DOHH2 (cell line): Measurements from ENCODE around the gene FAM171A1.
"Not testable (repeated sequence)": the region's sequence is repeated elsewhere in the genome, so short reads cannot be mapped to it uniquely, and the experiment has no call there.

ENCODE experiments used
- H3F3A ChIP-seq: fragments of 200-600 bp; sonication (generic), shearing (Covaris generic); 2 replicates; pipeline ENCODE4 v1.6.0; 2016; ENCODE audit warnings: antibody characterized with exemption, mild to moderate bottlenecking; ENCODE audit not compliant: control insufficient read depth, insufficient read depth
- H3K27ac ChIP-seq: fragments of 200-600 bp; sonication (generic); 2 replicates; pipeline ENCODE4 v1.5.1; 2014; ENCODE audit warnings: low read depth, mild to moderate bottlenecking, low read length, moderate library complexity
- H3K27me3 ChIP-seq: fragments of 200-600 bp; sonication (generic); 2 replicates; pipeline ENCODE4 v1.6.1; 2014; ENCODE audit warnings: mild to moderate bottlenecking, low read length, mixed read lengths; ENCODE audit not compliant: control insufficient read depth
- H3K36me3 ChIP-seq: fragments of 200-600 bp; sonication (generic); 2 replicates; pipeline ENCODE4 v1.6.1; 2014; ENCODE audit warnings: mild to moderate bottlenecking, low read length, moderate library complexity, mixed read lengths; ENCODE audit not compliant: control insufficient read depth
- H3K4me1 ChIP-seq: fragments of 200-600 bp; sonication (generic); 2 replicates; pipeline ENCODE4 v1.6.1; 2014; ENCODE audit warnings: mild to moderate bottlenecking, low read length, mixed read lengths; ENCODE audit not compliant: control insufficient read depth
- H3K4me2 ChIP-seq: fragments of 200-600 bp; sonication (generic); 2 replicates; pipeline ENCODE4 v1.6.0; 2014; ENCODE audit warnings: mild to moderate bottlenecking, low read length, moderate library complexity
- H3K4me3 ChIP-seq: fragments of 200-600 bp; sonication (generic); 2 replicates; pipeline ENCODE4 v1.5.1; 2014; ENCODE audit warnings: mild to moderate bottlenecking, low read length, mixed read lengths
- H3K79me2 ChIP-seq: fragments of 200-600 bp; sonication (generic); 2 replicates; pipeline ENCODE4 v1.6.1; 2014; ENCODE audit warnings: mild to moderate bottlenecking, low read length, mixed read lengths; ENCODE audit not compliant: control insufficient read depth
- H3K9me2 ChIP-seq: fragments of 200-600 bp; sonication (generic); replicated peaks from 2 replicates; pipeline ENCODE4 v1.6.1; 2014; ENCODE audit warnings: mild to moderate bottlenecking, low read length, mixed read lengths; ENCODE audit not compliant: control insufficient read depth
- H3K9me3 ChIP-seq: fragments of 200-600 bp; sonication (generic); 2 replicates; pipeline ENCODE4 v1.6.1; 2014; ENCODE audit warnings: antibody characterized with exemption, low read length, mixed read lengths; ENCODE audit not compliant: control insufficient read depth, insufficient read depth
- H4K20me1 ChIP-seq: fragments of 200-600 bp; sonication (generic); 2 replicates; pipeline ENCODE4 v1.6.0; 2014; ENCODE audit warnings: low read depth, mild to moderate bottlenecking, antibody characterized with exemption, low read length, moderate library complexity; ENCODE audit not compliant: control insufficient read depth, insufficient read depth
- CTCF ChIP-seq: fragments of 200-600 bp; sonication (generic); IDR thresholded peaks from one replicate; pipeline ENCODE4 v1.5.1; 2014; ENCODE audit warnings: antibody characterized with exemption, mild to moderate bottlenecking, low read depth, low read length; ENCODE audit not compliant: poor library complexity, severe bottlenecking
- EZH2phosphoT487 ChIP-seq: fragments of 200-600 bp; sonication (generic); IDR thresholded peaks from 2 replicates; pipeline ENCODE4 v1.6.1; 2017; ENCODE audit warnings: borderline replicate concordance, mild to moderate bottlenecking, antibody characterized with exemption, low read length, moderate library complexity, mixed read lengths

FAM171A1 gene

DNA sequence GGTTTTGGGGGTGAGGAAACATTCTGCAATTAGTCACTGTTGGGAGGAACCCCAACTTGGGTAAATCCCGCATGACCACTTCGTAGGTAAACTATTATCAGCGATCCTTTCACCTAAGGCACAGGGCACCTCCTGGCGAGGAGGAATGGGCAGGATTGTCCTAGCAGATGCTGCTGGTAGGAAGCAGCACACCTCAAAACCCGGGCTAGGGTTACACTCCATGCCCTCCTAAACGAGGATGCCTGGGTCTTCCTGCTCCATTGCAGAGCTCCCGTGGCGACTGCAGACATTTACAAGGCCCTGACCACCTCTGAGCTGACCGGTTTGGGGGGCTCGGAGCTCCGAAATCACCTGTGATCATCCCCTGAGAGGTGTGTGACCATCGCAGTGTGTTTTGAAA is 92.3 kb downstream of the FAM171A1 start:
- Histone ChIP-seq H3F3A (no peaks in the 10 kb centered on the region), H3K4me3 (no peak overlapping the region), H3K4me1 (no peaks in the 10 kb centered on the region), H3K27ac (no peak overlapping the region), H3K9me2 (no peaks in the 10 kb centered on the region), H3K9me3 (no peaks in the 10 kb centered on the region), H3K4me2 (no peak overlapping the region), H4K20me1 (no peaks in the 10 kb centered on the region), H3K36me3 (no peaks in the 10 kb centered on the region), H3K27me3 (peaks cover 2% of the 10 kb centered on the region; the same call in 1 of the 2 replicates), H3K79me2 (no peaks in the 10 kb centered on the region)
- TF ChIP-seq CTCF (no peak), EZH2phosphoT487 (no peak)

DNA sequence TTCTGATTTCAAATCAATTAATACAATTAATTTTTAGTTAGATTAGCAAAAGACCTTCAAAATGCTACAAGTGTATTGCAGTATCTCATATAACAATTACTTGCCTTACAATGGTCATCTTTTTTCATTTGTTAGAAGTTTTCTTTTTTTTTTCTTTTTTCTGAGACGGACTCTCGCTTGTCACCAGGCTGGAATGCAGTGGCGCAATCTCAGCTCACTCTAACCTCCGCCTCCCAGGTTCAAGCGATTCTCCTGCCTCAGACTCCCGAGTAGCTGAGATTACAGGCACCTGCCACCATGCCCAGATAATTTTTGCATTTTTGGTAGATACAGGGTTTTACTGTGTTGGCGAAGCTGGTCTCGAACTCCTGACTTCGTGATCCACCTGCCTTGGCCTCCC is 95.0 kb downstream of the FAM171A1 start:
- not testable (repeated sequence) for H3K27ac ChIP-seq, H3K4me1 ChIP-seq, H3K4me2 ChIP-seq, H3F3A ChIP-seq, H3K27me3 ChIP-seq, H3K79me2 ChIP-seq, H3K36me3 ChIP-seq, H3K9me2 ChIP-seq, H4K20me1 ChIP-seq, H3K4me3 ChIP-seq, H3K9me3 ChIP-seq

- H3F3A ChIP-seq, H4K20me1 ChIP-seq, H3K4me3 ChIP-seq: not testable (repeated sequence)
These were observed 101.3 kb downstream of the FAM171A1 start for GRCh38 chr10:15269838-15270237.

GRCh38 chr10:15267496-15267895 is 103.6 kb downstream of the FAM171A1 start:
- no peaks in the 10 kb centered on the region for H4K20me1 ChIP-seq
- no peaks in the 10 kb centered on the region for H3K36me3 ChIP-seq
- no peak overlapping the region for H3K4me3 ChIP-seq
- no peaks in the 10 kb centered on the region for H3K9me3 ChIP-seq
- peaks cover 3% of the 10 kb centered on the region; the same call in 1 of the 2 replicates for H3K27me3 ChIP-seq
- H3K4me1 ChIP-seq: no peaks in the 10 kb centered on the region
- no peak overlapping the region for H3K27ac ChIP-seq
- no peak for TF ChIP-seq EZH2phosphoT487
- no peak for TF ChIP-seq CTCF
- H3F3A ChIP-seq: no peaks in the 10 kb centered on the region
- H3K9me2 ChIP-seq: no peaks in the 10 kb centered on the region
- no peaks in the 10 kb centered on the region for H3K79me2 ChIP-seq
- H3K4me2 ChIP-seq: no peak overlapping the region

More at GRCh38 chr10:15269838-15270237, 101.3 kb downstream of the FAM171A1 start:
- H3K27ac ChIP-seq, H3K4me1 ChIP-seq, H3K36me3 ChIP-seq, H3K9me3 ChIP-seq, H3K27me3 ChIP-seq, H3K4me2 ChIP-seq, H3K9me2 ChIP-seq, H3K79me2 ChIP-seq: not testable (repeated sequence)
